Type B pancreatic cell (in vitro differentiated cells): Measurements from ENCODE around the gene U2AF2. TPM values are rescaled to one million over a fixed set of nuclear protein-coding genes. Genes with fewer than 3 reads are reported as not detected.

Experiments used
- DNase-seq: peaks from one replicate; pipeline ENCODE4 v3.0.0; 2021; ENCODE audit warnings: mixed read lengths; ENCODE audit not compliant: unreplicated experiment; ENCODE audit errors: extremely low spot score
- H3K27ac Mint-ChIP-seq: 2 replicates; pipeline ENCODE4 v1.8.0; 2021; ENCODE audit warnings: mild to moderate bottlenecking, mixed read lengths
- H3K27me3 Mint-ChIP-seq: 2 replicates; pipeline ENCODE4 v1.8.0; 2021; ENCODE audit warnings: mixed read lengths
- H3K36me3 Mint-ChIP-seq: 2 replicates; pipeline ENCODE4 v1.8.0; 2021; ENCODE audit warnings: mixed read lengths
- H3K4me1 Mint-ChIP-seq: one replicate; pipeline ENCODE4 v1.8.0; 2021; ENCODE audit warnings: mixed read lengths; ENCODE audit not compliant: unreplicated experiment
- H3K4me3 Mint-ChIP-seq: 2 replicates; pipeline ENCODE4 v1.8.0; 2021; ENCODE audit warnings: mild to moderate bottlenecking, mixed read lengths
- H3K9me3 Mint-ChIP-seq: 2 replicates; pipeline ENCODE4 v1.8.0; 2021; ENCODE audit warnings: mixed read lengths
- total RNA-seq: library from RNA; stranded (reverse); gene quantifications from 2 replicates; pipeline ENCODE4 v1.2.1, GENCODE V29; 2021; ENCODE audit warnings: low replicate concordance
- TF ChIP-seq, protein P1 (sequence below): fragments of 200-600 bp; sonication (generic); conservative IDR thresholded peaks from 2 replicates; pipeline ENCODE4 v1.5.0; 2021; ENCODE audit warnings: antibody characterized with exemption, mild to moderate bottlenecking

The U2AF2 gene
- total RNA-seq, 1 donor from 2014 or later, result 232 TPM

DNA sequence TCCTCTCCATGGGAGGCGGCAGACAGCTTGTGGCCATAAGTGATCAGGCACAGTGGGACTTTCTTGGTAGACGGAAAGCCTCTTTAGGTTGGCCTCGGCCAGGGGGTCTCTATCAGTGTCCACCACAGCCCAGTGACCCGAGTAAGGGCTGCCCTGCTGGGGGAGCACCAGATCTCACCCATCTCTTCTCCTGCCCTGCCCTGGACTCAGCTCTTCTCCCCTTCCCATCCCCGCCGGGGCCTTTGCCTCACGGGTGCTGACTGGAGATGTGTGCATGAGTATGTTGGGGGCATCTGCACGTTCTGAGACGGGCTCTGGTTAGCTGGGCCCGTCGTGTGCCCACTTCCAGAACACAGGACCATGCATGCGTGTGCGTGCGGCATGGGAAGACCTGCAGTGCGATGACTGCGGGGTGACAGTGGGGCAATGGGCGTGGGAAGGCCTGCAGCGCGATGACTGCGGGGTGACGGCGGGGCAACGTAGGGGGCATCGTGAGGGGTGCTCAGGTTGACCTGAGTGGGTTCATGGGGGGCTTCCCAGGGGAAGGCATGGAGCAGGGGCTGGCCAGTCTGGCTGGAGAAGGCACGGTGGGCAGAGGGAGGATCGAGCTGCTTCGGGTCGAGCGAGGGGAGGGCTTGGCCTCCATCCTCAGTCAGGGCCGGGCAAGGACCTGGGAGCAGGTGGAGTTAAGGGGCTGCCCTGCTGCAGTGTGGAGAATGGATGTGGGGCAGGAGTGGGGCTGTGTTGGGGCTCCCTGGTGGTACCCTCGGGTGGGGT, 36.1 kb downstream of the U2AF2 start:
- DNase-seq, result no peak
- Mint-ChIP-seq H3K9me3 (no peaks in the 10 kb centered on the region), H3K27ac (no peak overlapping the region), H3K36me3 (no peaks in the 10 kb centered on the region), H3K4me1 (no peaks in the 10 kb centered on the region), H3K27me3 (no peaks in the 10 kb centered on the region), H3K4me3 (no peak overlapping the region)
- TF ChIP-seq, protein P1, sequence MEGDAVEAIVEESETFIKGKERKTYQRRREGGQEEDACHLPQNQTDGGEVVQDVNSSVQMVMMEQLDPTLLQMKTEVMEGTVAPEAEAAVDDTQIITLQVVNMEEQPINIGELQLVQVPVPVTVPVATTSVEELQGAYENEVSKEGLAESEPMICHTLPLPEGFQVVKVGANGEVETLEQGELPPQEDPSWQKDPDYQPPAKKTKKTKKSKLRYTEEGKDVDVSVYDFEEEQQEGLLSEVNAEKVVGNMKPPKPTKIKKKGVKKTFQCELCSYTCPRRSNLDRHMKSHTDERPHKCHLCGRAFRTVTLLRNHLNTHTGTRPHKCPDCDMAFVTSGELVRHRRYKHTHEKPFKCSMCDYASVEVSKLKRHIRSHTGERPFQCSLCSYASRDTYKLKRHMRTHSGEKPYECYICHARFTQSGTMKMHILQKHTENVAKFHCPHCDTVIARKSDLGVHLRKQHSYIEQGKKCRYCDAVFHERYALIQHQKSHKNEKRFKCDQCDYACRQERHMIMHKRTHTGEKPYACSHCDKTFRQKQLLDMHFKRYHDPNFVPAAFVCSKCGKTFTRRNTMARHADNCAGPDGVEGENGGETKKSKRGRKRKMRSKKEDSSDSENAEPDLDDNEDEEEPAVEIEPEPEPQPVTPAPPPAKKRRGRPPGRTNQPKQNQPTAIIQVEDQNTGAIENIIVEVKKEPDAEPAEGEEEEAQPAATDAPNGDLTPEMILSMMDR, result no peak

DNA sequence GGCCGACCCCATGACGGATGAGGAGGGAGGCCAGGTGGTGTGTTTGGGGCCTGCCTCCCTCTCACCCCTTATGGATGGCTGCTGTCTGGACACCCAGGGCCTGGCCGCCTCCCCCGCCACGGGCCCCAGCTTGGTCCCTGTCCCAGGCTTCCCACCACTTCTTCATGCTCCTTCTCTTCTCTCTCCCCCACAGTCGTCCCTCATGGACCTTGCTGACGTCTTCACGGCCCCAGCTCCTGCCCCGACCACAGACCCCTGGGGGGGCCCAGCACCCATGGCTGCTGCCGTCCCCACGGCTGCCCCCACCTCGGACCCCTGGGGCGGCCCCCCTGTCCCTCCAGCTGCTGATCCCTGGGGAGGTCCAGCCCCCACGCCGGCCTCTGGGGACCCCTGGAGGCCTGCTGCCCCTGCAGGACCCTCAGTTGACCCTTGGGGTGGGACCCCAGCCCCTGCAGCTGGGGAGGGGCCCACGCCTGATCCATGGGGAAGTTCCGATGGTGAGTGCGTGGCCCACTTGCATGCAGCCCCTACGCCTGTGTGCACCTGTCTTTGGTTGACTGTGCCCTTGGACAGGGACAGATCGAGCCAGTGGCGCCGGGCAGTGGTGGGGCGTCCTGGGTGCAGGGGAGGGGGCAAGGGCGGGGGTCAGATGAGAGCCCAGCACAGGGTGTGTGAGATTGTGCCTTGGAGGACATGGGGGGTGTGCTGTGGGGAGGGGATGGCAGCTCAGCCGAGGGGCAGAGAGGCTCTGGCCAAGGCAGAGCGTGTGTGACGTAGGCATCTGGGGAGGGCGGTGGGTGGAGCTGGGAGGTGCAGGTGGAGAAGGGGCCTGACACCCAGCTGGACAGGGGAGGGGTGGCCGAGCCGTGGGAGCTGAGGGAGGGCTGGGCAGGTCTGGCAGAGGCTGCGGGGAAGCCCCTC, 37.0 kb downstream of the U2AF2 start:
- H3K4me3 Mint-ChIP-seq, result no peak overlapping the region
- H3K4me1 Mint-ChIP-seq, result no peaks in the 10 kb centered on the region
- no peak overlapping the region for H3K27ac Mint-ChIP-seq
- H3K9me3 Mint-ChIP-seq, result no peaks in the 10 kb centered on the region
- no peaks in the 10 kb centered on the region for H3K27me3 Mint-ChIP-seq
- H3K36me3 Mint-ChIP-seq, result no peaks in the 10 kb centered on the region
- DNase-seq, result no peak
- TF ChIP-seq, protein P1, result no peak

GRCh38 chr19:55692681-55693081, 37.8 kb downstream of the U2AF2 start:
- Mint-ChIP-seq H3K4me3 (no peak overlapping the region), H3K4me1 (no peaks in the 10 kb centered on the region), H3K27ac (no peak overlapping the region), H3K36me3 (no peaks in the 10 kb centered on the region), H3K27me3 (no peaks in the 10 kb centered on the region), H3K9me3 (no peaks in the 10 kb centered on the region)
- no peak for DNase-seq
- TF ChIP-seq, protein P1, result no peak

GRCh38 chr19:55693336-55693974, 38.6 kb downstream of the U2AF2 start:
- H3K9me3 Mint-ChIP-seq, result no peaks in the 10 kb centered on the region
- no peaks in the 10 kb centered on the region for H3K36me3 Mint-ChIP-seq
- TF ChIP-seq, protein P1, result no peak
- H3K27ac Mint-ChIP-seq, result no peak overlapping the region
- H3K4me1 Mint-ChIP-seq, result no peaks in the 10 kb centered on the region
- DNase-seq, result no peak
- no peaks in the 10 kb centered on the region for H3K27me3 Mint-ChIP-seq
- no peak overlapping the region for H3K4me3 Mint-ChIP-seq

- Mint-ChIP-seq H3K4me3 (no peak overlapping the region), H3K27ac (no peak overlapping the region), H3K36me3 (peaks cover 2% of the 10 kb centered on the region), H3K4me1 (no peaks in the 10 kb centered on the region), H3K27me3 (no peaks in the 10 kb centered on the region), H3K9me3 (no peaks in the 10 kb centered on the region)
- TF ChIP-seq, protein P1, result no peak
- no peak for DNase-seq
Observed at GRCh38 chr19:55694241-55694655, 39.4 kb downstream of the U2AF2 start.
